HG02973 (cell line): ENCODE results near the gene MAP3K14.

Source experiments
- ATAC-seq: cut with Tn5 transposase; IDR thresholded peaks from one replicate; pipeline ENCODE4 v1.9.1; 2021; ENCODE audit warnings: moderate library complexity; ENCODE audit not compliant: unreplicated experiment

MAP3K14 gene

GRCh38 chr17:45339646-45340605 is 23.1 kb upstream of the MAP3K14 start:
- no peak for ATAC-seq

GRCh38 chr17:45338996-45339535 is 22.2 kb upstream of the MAP3K14 start:
- ATAC-seq: no peak

GRCh38 chr17:45338023-45338781 is 21.4 kb upstream of the MAP3K14 start:
- ATAC-seq: no peak

GRCh38 chr17:45336390-45337182 is 19.8 kb upstream of the MAP3K14 start:
- no peak for ATAC-seq

GRCh38 chr17:45335721-45336120 is 18.9 kb upstream of the MAP3K14 start:
- ATAC-seq: no peak

GRCh38 chr17:45334701-45335677 is 18.2 kb upstream of the MAP3K14 start:
- ATAC-seq: no peak

- no peak for ATAC-seq
Observed at GRCh38 chr17:45334231-45334630, 17.4 kb upstream of the MAP3K14 start.

GRCh38 chr17:45333702-45334092 is 16.9 kb upstream of the MAP3K14 start:
- no peak for ATAC-seq

- no peak for ATAC-seq
Observed at GRCh38 chr17:45332989-45333701, 16.3 kb upstream of the MAP3K14 start.

GRCh38 chr17:45332505-45332904 is 15.7 kb upstream of the MAP3K14 start:
- no peak for ATAC-seq

GRCh38 chr17:45326626-45327025 is 9.8 kb upstream of the MAP3K14 start:
- ATAC-seq: no peak

GRCh38 chr17:45325810-45326209 is 9.0 kb upstream of the MAP3K14 start:
- no peak for ATAC-seq

GRCh38 chr17:45324336-45324735 is 7.5 kb upstream of the MAP3K14 start:
- no peak for ATAC-seq

GRCh38 chr17:45322168-45322567 is 5.3 kb upstream of the MAP3K14 start:
- no peak for ATAC-seq

- no peak for ATAC-seq
Observed at GRCh38 chr17:45320931-45321461, 4.2 kb upstream of the MAP3K14 start.

GRCh38 chr17:45320349-45320930 is 3.6 kb upstream of the MAP3K14 start:
- ATAC-seq: no peak

- no peak for ATAC-seq
Observed at GRCh38 chr17:45319239-45319703, 2.5 kb upstream of the MAP3K14 start.

- ATAC-seq: no peak
Observed at GRCh38 chr17:45318561-45319230, 1.9 kb upstream of the MAP3K14 start.
